OCI-LY1 (cell line): ENCODE results near the gene LRP5.
"Not testable (repeated sequence)": the region's sequence is repeated elsewhere in the genome, so short reads cannot be mapped to it uniquely, and the experiment has no call there.

Experiments
- H2AFZ ChIP-seq: fragments of 200-600 bp; sonication (generic), shearing (Covaris generic); 2 replicates; pipeline ENCODE4 v1.6.0; 2014; ENCODE audit warnings: antibody characterized with exemption, mild to moderate bottlenecking, low read length
- H3F3A ChIP-seq: fragments of 200-600 bp; sonication (generic), shearing (Covaris generic); 2 replicates; pipeline ENCODE4 v1.6.0; 2014; ENCODE audit warnings: mild to moderate bottlenecking, antibody characterized with exemption, low read length, moderate library complexity; ENCODE audit not compliant: insufficient read depth
- H3K27ac ChIP-seq: fragments of 200-600 bp; sonication (generic); 2 replicates; pipeline ENCODE4 v1.5.1; 2014; ENCODE audit warnings: low read length, mixed run types, mild to moderate bottlenecking, low read depth; ENCODE audit not compliant: poor library complexity, severe bottlenecking
- H3K27me3 ChIP-seq: fragments of 200-600 bp; sonication (generic); 2 replicates; pipeline ENCODE4 v1.6.0; 2014; ENCODE audit warnings: antibody characterized with exemption, mild to moderate bottlenecking, low read length, moderate library complexity; ENCODE audit not compliant: insufficient read depth
- H3K36me3 ChIP-seq: fragments of 200-600 bp; sonication (generic); 2 replicates; pipeline ENCODE4 v1.6.1; 2014; ENCODE audit warnings: mild to moderate bottlenecking, antibody characterized with exemption, low read length, moderate library complexity, mixed read lengths; ENCODE audit not compliant: insufficient read depth
- H3K4me1 ChIP-seq: fragments of 200-600 bp; sonication (generic); 2 replicates; pipeline ENCODE4 v1.5.1; 2014; ENCODE audit warnings: mild to moderate bottlenecking, low read length, moderate library complexity; ENCODE audit not compliant: insufficient read depth, severe bottlenecking
- H3K4me2 ChIP-seq: fragments of 200-600 bp; sonication (generic), shearing (Covaris generic); 2 replicates; pipeline ENCODE4 v1.6.1; 2014; ENCODE audit warnings: low read length
- H3K4me3 ChIP-seq: fragments of 200-600 bp; sonication (generic); 2 replicates; pipeline ENCODE4 v1.5.1; 2014; ENCODE audit warnings: low read length, low read depth, mild to moderate bottlenecking, mixed read lengths; ENCODE audit not compliant: poor library complexity, severe bottlenecking
- H3K79me2 ChIP-seq: fragments of 200-600 bp; shearing (Covaris generic); 2 replicates; pipeline ENCODE4 v1.6.1; 2016; ENCODE audit warnings: mixed run types, low read length, mixed read lengths; ENCODE audit not compliant: insufficient read depth
- H3K9ac ChIP-seq: fragments of 200-600 bp; sonication (generic), shearing (Covaris generic); 2 replicates; pipeline ENCODE4 v1.6.1; 2014; ENCODE audit warnings: mild to moderate bottlenecking, low read length, mixed read lengths
- H3K9me2 ChIP-seq: fragments of 200-600 bp; sonication (generic), shearing (Covaris generic); 2 replicates; pipeline ENCODE4 v1.6.1; 2014; ENCODE audit warnings: low read depth, mild to moderate bottlenecking, low read length, mixed read lengths
- H3K9me3 ChIP-seq: fragments of 200-600 bp; shearing (Covaris generic); 2 replicates; pipeline ENCODE4 v1.6.1; 2014; ENCODE audit warnings: low read length, mixed read lengths
- H4K20me1 ChIP-seq: fragments of 200-600 bp; sonication (generic), shearing (Covaris generic); 2 replicates; pipeline ENCODE4 v1.6.0; 2016; ENCODE audit warnings: mild to moderate bottlenecking, low read length; ENCODE audit not compliant: insufficient read depth
- CTCF ChIP-seq: fragments of 200-600 bp; sonication (generic), shearing (Covaris generic); IDR thresholded peaks from 2 replicates; pipeline ENCODE4 v1.5.1; 2017; ENCODE audit warnings: mild to moderate bottlenecking, antibody characterized with exemption, low read length, moderate library complexity, mixed read lengths
- EZH2 ChIP-seq: fragments of 200-600 bp; sonication (generic), shearing (Covaris generic); IDR thresholded peaks from 2 replicates; pipeline ENCODE4 v1.8.0; 2017; ENCODE audit warnings: borderline replicate concordance, mixed run types, mild to moderate bottlenecking, antibody characterized with exemption, low read length, moderate library complexity, mixed read lengths

Gene LRP5

GRCh38 chr11:68455485-68455884 lies 143.1 kb downstream of the LRP5 start:
- H3K9ac ChIP-seq: no peak overlapping the region
- H3K27ac ChIP-seq: no peak overlapping the region

DNA sequence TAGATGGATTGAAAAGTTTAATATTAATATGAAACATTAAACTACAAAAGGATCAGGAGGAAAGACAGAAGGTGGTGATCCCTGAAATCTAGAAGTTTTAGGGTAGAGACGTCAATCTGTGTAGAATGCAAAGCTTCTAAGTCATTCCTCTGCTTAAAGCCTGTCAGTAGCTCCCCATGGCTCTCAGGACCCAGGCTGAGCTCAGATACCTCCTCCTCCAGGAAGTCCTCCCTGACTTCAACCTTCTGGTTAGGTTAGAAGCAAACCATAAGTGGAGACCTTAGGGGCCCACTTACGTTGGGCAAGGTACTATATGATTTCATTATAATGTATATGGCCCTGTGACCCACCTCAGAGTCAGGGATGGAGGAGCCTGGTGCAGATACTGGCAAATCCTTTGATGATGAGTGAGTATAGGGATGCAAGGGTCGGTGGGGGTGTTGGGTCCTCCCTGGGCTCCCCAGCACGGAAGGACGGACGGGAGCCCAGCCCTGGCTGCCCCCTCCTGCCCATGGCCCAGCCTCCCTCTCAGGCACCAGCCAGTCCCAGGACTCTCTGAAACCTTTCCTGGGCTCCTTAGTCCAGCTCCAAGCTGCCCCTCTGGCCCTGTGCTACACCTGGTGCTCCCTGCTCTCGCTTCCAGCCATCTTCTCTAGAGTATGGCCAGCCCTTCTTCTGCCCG lies 145.0 kb downstream of the LRP5 start:
- Histone ChIP-seq H3K36me3 (peaks cover 5% of the 10 kb centered on the region; the same call in 1 of the 2 replicates), H3K79me2 (peaks cover 14% of the 10 kb centered on the region), H3K27ac (no peak overlapping the region), H3K9me3 (no peaks in the 10 kb centered on the region), H3K9me2 (no peaks in the 10 kb centered on the region), H3K4me1 (peaks cover 16% of the 10 kb centered on the region), H3K4me2 (no peak overlapping the region), H3K4me3 (no peak overlapping the region), H3K9ac (no peak overlapping the region), H3K27me3 (no peaks in the 10 kb centered on the region; the same call in 1 of the 2 replicates), H3F3A (no peaks in the 10 kb centered on the region), H2AFZ (no peak overlapping the region), H4K20me1 (0 out of 2 replicates have a peak, but pooled peaks cover 3% of the 10 kb centered on the region)
- TF ChIP-seq CTCF (no peak), EZH2 (no peak)

More at GRCh38 chr11:68455485-68455884, 143.1 kb downstream of the LRP5 start:
- Histone ChIP-seq H3F3A (no peaks in the 10 kb centered on the region), H3K27me3 (no peaks in the 10 kb centered on the region; the same call in 1 of the 2 replicates), H3K4me2 (no peak overlapping the region), H3K36me3 (no peaks in the 10 kb centered on the region), H3K9me2 (no peaks in the 10 kb centered on the region), H2AFZ (no peak overlapping the region), H3K9me3 (no peaks in the 10 kb centered on the region), H3K4me1 (peaks cover 7% of the 10 kb centered on the region), H3K4me3 (no peak overlapping the region), H3K79me2 (no peaks in the 10 kb centered on the region), H4K20me1 (no peaks in the 10 kb centered on the region)
- no peak for TF ChIP-seq CTCF
- TF ChIP-seq EZH2: no peak

DNA sequence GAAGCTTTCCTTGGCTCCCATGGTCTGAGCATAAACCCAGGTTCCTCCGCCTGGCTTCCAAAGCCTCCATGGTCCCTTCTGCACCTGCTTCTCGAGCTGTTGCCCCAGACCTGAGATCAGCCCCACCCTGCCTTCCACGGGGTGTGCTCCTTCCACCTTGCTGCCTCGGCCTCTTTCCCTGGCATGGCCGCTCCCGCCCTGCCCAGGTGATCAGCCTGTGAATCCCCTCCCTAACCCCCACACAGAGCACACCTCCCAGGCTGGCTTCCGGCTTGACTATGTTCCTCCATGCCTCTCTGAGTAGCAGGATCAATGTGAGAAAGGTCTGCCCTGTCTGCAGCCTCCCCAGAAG lies 145.5 kb downstream of the LRP5 start:
- 0 out of 2 replicates have a peak, but pooled peaks cover 3% of the 10 kb centered on the region for H4K20me1 ChIP-seq
- no peak overlapping the region for H3K27ac ChIP-seq
- H3K79me2 ChIP-seq: peaks cover 19% of the 10 kb centered on the region
- H3F3A ChIP-seq: no peaks in the 10 kb centered on the region
- TF ChIP-seq EZH2 (no peak), CTCF (no peak)
- peaks cover 21% of the 10 kb centered on the region for H3K4me1 ChIP-seq
- no peaks in the 10 kb centered on the region for H3K9me3 ChIP-seq
- no peak overlapping the region for H2AFZ ChIP-seq
- H3K4me3 ChIP-seq: no peak overlapping the region
- peaks cover 10% of the 10 kb centered on the region; the same call in 1 of the 2 replicates for H3K36me3 ChIP-seq
- no peak overlapping the region for H3K9ac ChIP-seq
- H3K4me2 ChIP-seq: no peak overlapping the region
- H3K27me3 ChIP-seq: no peaks in the 10 kb centered on the region; the same call in 1 of the 2 replicates
- no peaks in the 10 kb centered on the region for H3K9me2 ChIP-seq

DNA sequence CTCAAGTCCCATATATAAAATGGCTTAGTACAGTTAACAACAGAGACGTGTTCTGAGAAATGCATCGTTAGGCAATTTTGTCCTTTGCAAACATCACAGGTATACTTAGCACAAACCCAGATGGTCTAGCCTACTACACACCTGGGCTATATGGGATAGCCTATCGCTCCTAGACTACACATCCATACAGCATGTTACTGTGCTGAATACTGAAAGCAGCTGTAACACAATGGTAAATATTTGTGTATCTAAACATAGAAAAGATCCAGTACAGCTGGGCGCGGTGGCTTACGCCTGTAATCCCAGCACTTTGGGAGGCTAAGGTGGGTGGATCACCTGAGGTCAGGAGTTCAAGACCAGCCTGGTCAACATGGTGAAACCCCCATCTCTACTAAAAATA lies 145.9 kb downstream of the LRP5 start:
- H3K27ac ChIP-seq, H3K9me3 ChIP-seq, H4K20me1 ChIP-seq, H3K9me2 ChIP-seq, H2AFZ ChIP-seq, H3K4me2 ChIP-seq, H3K9ac ChIP-seq, H3K4me3 ChIP-seq, H3K27me3 ChIP-seq, H3F3A ChIP-seq: not testable (repeated sequence)
- Histone ChIP-seq H3K4me1 (peaks cover 26% of the 10 kb centered on the region), H3K36me3 (peaks cover 11% of the 10 kb centered on the region; the same call in 1 of the 2 replicates), H3K79me2 (peaks cover 24% of the 10 kb centered on the region)
